GM23338 (cell line): ENCODE measurements around the gene CEBPE. TPM values are rescaled to one million over a fixed set of nuclear protein-coding genes. Genes with fewer than 3 reads are reported as not detected.
A peak's percentile ranks its signal among the peaks of the same experiment; 100 is the strongest.

Experiments
- ATAC-seq: fragments of 200-7000 bp; cut with Tn5 transposase; 3 replicates; pipeline ENCODE4 v1.9.1; 2020
- DNase-seq: peaks from one replicate; pipeline ENCODE4 v3.0.0-alpha.2; 2015; ENCODE audit warnings: low spot score
- H2AFZ ChIP-seq: fragments of 200-600 bp; sonication (generic); 2 replicates; pipeline ENCODE4 v1.8.0; 2016; ENCODE audit warnings: antibody characterized with exemption, mild to moderate bottlenecking, moderate library complexity
- H3F3A ChIP-seq: fragments of 200-600 bp; sonication (generic); replicated peaks from 2 replicates; pipeline ENCODE4 v1.8.0; 2017; ENCODE audit warnings: antibody characterized with exemption, mixed run types, low read depth
- H3K27ac ChIP-seq: fragments of 200-600 bp; sonication (generic); 2 replicates; pipeline ENCODE4 v1.6.1; 2016; ENCODE audit warnings: low read depth
- H3K27me3 ChIP-seq: fragments of 200-600 bp; sonication (generic); 2 replicates; pipeline ENCODE4 v1.8.0; 2016; ENCODE audit warnings: mild to moderate bottlenecking, mixed run types, moderate library complexity; ENCODE audit not compliant: insufficient read depth
- H3K36me3 ChIP-seq: fragments of 200-600 bp; sonication (generic); 2 replicates; pipeline ENCODE4 v1.8.0; 2016; ENCODE audit warnings: mild to moderate bottlenecking; ENCODE audit not compliant: insufficient read depth
- H3K4me1 ChIP-seq: fragments of 200-600 bp; sonication (generic); 2 replicates; pipeline ENCODE4 v1.8.0; 2016; ENCODE audit warnings: mild to moderate bottlenecking, moderate library complexity; ENCODE audit not compliant: insufficient read depth
- H3K4me2 ChIP-seq: fragments of 200-600 bp; sonication (generic); 2 replicates; pipeline ENCODE4 v1.7.1; 2017; ENCODE audit warnings: mixed run types
- H3K4me3 ChIP-seq: fragments of 200-600 bp; sonication (generic); 2 replicates; pipeline ENCODE4 v1.6.1; 2016; ENCODE audit warnings: mixed run types
- H3K79me2 ChIP-seq: fragments of 200-600 bp; sonication (generic); replicated peaks from 2 replicates; pipeline ENCODE4 v1.8.0; 2017; ENCODE audit warnings: mild to moderate bottlenecking; ENCODE audit not compliant: insufficient read depth
- H3K9me2 ChIP-seq: fragments of 200-600 bp; sonication (generic); 2 replicates; pipeline ENCODE4 v1.8.0; 2017; ENCODE audit not compliant: insufficient read depth
- H4K20me1 ChIP-seq: fragments of 200-600 bp; sonication (generic); replicated peaks from 2 replicates; pipeline ENCODE4 v1.8.0; 2017; ENCODE audit warnings: mild to moderate bottlenecking; ENCODE audit not compliant: insufficient read depth
- H3K27ac Mint-ChIP-seq: 2 replicates; pipeline ENCODE4 v1.8.0; 2020; ENCODE audit warnings: inconsistent platforms, mild to moderate bottlenecking, moderate library complexity, mixed read lengths
- H3K27me3 Mint-ChIP-seq: 3 replicates; pipeline ENCODE4 v1.8.0; 2022; ENCODE audit warnings: low read depth, mild to moderate bottlenecking, moderate library complexity, mixed read lengths, inconsistent platforms; ENCODE audit not compliant: insufficient read depth, poor library complexity
- H3K36me3 Mint-ChIP-seq: 3 replicates; pipeline ENCODE4 v1.8.0; 2021; ENCODE audit warnings: low read depth, mild to moderate bottlenecking, inconsistent platforms, moderate library complexity, mixed read lengths
- H3K4me1 Mint-ChIP-seq: 3 replicates; pipeline ENCODE4 v1.8.0; 2020; ENCODE audit warnings: mild to moderate bottlenecking, inconsistent platforms, mixed read lengths
- H3K4me3 Mint-ChIP-seq: 3 replicates; pipeline ENCODE4 v1.8.0; 2021; ENCODE audit warnings: moderate library complexity, mild to moderate bottlenecking, inconsistent platforms, mixed read lengths
- H3K9me3 Mint-ChIP-seq: 3 replicates; pipeline ENCODE4 v1.8.0; 2020; ENCODE audit warnings: moderate library complexity, mild to moderate bottlenecking, inconsistent platforms, mixed read lengths
- CREB1 ChIP-seq: fragments of 250-450 bp; sonication (Bioruptor Pico); IDR thresholded peaks from 2 replicates; pipeline ENCODE4 v1.5.0; 2020; ENCODE audit warnings: low read depth, mild to moderate bottlenecking, moderate library complexity
- EZH2 ChIP-seq: fragments of 200-600 bp; sonication (generic); IDR thresholded peaks from one replicate; pipeline ENCODE4 v1.8.0; 2017; ENCODE audit warnings: antibody characterized with exemption, mild to moderate bottlenecking, low read depth; ENCODE audit not compliant: unreplicated experiment
- EZH2phosphoT487 ChIP-seq: fragments of 200-600 bp; sonication (generic); IDR thresholded peaks from one replicate; pipeline ENCODE4 v1.8.1; 2018; ENCODE audit warnings: antibody characterized with exemption; ENCODE audit not compliant: unreplicated experiment
- JUNB ChIP-seq: IDR thresholded peaks from one replicate; pipeline ENCODE4 v1.6.1; 2016; ENCODE audit warnings: antibody characterized with exemption; ENCODE audit not compliant: unreplicated experiment
- NANOG ChIP-seq: IDR thresholded peaks from 2 replicates; pipeline ENCODE4 v1.6.1; 2016; ENCODE audit warnings: antibody characterized with exemption, borderline replicate concordance
- POLR2AphosphoS5 ChIP-seq: IDR thresholded peaks from 2 replicates; pipeline ENCODE4 v1.6.1; 2016; ENCODE audit warnings: antibody characterized with exemption, low read depth
- STAT1 ChIP-seq: IDR thresholded peaks from one replicate; pipeline ENCODE4 v1.6.1; 2016; ENCODE audit warnings: antibody characterized with exemption; ENCODE audit not compliant: unreplicated experiment
- ZNF114 ChIP-seq: fragments of 250-450 bp; sonication (Bioruptor Pico); IDR thresholded peaks from 2 replicates; pipeline ENCODE4 v1.5.0; 2020; ENCODE audit warnings: mild to moderate bottlenecking, moderate library complexity
- ZNF331 ChIP-seq: fragments of 250-450 bp; sonication (Bioruptor Pico); IDR thresholded peaks from 2 replicates; pipeline ENCODE4 v1.5.0; 2020; ENCODE audit warnings: low read depth, mild to moderate bottlenecking, moderate library complexity
- long read RNA-seq: library from polyadenylated mRNA; unstranded; transcript quantifications from one replicate; pipeline ENCODE4 v2.0.0, GENCODE V29; 2020; ENCODE audit not compliant: unreplicated experiment
- polyA plus RNA-seq: library from polyadenylated mRNA; unstranded; fragments of >200 nt; fragmentation: Nextera tagmentation; extraction: Ambion mirVana; gene quantifications from 2 replicates; pipeline ENCODE4 v1.2.1, GENCODE V29; 2016
- total RNA-seq: library from RNA; depleted of rRNA; stranded (reverse); fragments of >200 nt; shearing (Covaris generic); gene quantifications from 2 replicates; pipeline ENCODE4 v1.2.3, GENCODE V29; 2014; rRNA removed
- TF ChIP-seq, protein P1 (sequence below): IDR thresholded peaks from one replicate; pipeline ENCODE4 v1.6.1; 2018; ENCODE audit warnings: antibody characterized with exemption; ENCODE audit not compliant: unreplicated experiment
- TF ChIP-seq, protein P2 (sequence below): IDR thresholded peaks from 2 replicates; pipeline ENCODE4 v1.6.1; 2016; ENCODE audit warnings: antibody characterized with exemption
- TF ChIP-seq, protein P3 (sequence below), 2 experiments: fragments of 200-600 bp in 1 of 2; sonication (generic) in 1 of 2; conservative IDR thresholded peaks; 2 replicates each; pipeline versions ENCODE4 v1.5.1 to v1.6.1; 2016 to 2017; ENCODE audit warnings: antibody characterized with exemption in 2 of 2, low read depth in 2 of 2, mild to moderate bottlenecking in 2 of 2, moderate library complexity in 1 of 2
- TF ChIP-seq, protein P4 (sequence below): fragments of 250-450 bp; sonication (Bioruptor Pico); IDR thresholded peaks from 2 replicates; pipeline ENCODE4 v1.5.0; 2020; ENCODE audit warnings: mild to moderate bottlenecking, moderate library complexity

CEBPE gene
- not detected in 2 replicates for total RNA-seq
- polyA plus RNA-seq: not detected in 2 replicates
- long read RNA-seq: 0 reads

DNA sequence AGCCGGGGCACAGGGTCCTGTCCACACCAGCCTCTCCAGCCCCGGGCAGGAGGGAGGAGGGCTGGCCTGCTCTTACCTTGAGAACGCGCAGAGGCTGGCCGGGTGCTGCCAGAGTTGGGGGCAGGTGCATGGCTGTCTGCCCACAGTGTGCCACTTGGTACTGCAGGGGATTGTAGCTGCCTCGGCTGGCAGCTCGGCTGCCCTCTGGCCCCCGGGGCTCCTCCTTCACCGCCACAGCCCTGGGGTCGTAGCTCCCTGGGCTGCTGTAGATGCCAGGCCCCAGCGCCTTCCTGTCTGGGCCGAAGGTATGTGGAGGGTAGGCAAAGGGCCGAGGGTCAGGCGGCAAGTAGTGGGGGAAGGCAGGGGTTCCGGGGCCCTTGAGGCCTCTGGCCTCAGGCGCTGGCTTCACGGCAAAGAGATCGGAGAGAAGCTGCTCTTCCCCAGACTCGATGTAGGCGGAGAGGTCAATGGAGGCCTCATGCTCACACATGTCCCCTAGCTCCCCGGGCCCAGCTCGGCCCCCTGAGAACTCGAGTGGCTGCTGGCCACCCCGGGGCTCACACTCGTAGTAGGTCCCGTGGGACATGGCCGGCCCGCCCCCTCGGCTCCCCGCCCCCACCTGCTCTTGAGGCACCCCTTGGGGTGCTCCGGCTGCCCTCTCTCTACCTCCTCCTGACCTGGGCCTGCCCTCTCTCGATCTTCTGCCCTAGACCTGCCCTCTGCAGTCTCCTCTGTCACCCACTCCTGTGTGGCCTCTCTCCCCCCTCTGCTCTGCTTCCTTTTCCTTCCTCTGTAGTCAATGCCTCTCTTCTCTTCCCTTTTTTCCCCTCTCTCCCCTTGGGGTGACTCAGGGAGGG lies at the start of gene CEBPE:
CEBPE (minus strand) TSS at position 750 of the 857 bp plus-strand sequence; CDS start at position 586, 164 bp downstream.
- H3K36me3 Mint-ChIP-seq: no peaks in the 10 kb centered on the region; the same call in 2 of the 3 replicates
- H3K27me3 Mint-ChIP-seq: peaks cover 22% of the 10 kb centered on the region
- H3K4me3 ChIP-seq: no peak within 1 kb of the TSS
- no peaks in the 10 kb centered on the region; the same call in 2 of the 3 replicates for H3K9me3 Mint-ChIP-seq
- DNase-seq: no peak
- peak within 1 kb of the TSS; percentile 43; the same call in 1 of the 2 replicates for H2AFZ ChIP-seq
- no peak within 1 kb of the TSS for H3K27ac ChIP-seq
- H3K27me3 ChIP-seq: no peaks in the 10 kb centered on the region
- no peak for ATAC-seq
- peaks cover 26% of the 10 kb centered on the region for H3K4me1 ChIP-seq
- no peaks in the 10 kb centered on the region; the same call in 1 of the 2 replicates for H3F3A ChIP-seq
- peak within 1 kb of the TSS; percentile 24; the same call in 1 of the 3 replicates for H3K4me3 Mint-ChIP-seq
- TF ChIP-seq, protein P1, sequence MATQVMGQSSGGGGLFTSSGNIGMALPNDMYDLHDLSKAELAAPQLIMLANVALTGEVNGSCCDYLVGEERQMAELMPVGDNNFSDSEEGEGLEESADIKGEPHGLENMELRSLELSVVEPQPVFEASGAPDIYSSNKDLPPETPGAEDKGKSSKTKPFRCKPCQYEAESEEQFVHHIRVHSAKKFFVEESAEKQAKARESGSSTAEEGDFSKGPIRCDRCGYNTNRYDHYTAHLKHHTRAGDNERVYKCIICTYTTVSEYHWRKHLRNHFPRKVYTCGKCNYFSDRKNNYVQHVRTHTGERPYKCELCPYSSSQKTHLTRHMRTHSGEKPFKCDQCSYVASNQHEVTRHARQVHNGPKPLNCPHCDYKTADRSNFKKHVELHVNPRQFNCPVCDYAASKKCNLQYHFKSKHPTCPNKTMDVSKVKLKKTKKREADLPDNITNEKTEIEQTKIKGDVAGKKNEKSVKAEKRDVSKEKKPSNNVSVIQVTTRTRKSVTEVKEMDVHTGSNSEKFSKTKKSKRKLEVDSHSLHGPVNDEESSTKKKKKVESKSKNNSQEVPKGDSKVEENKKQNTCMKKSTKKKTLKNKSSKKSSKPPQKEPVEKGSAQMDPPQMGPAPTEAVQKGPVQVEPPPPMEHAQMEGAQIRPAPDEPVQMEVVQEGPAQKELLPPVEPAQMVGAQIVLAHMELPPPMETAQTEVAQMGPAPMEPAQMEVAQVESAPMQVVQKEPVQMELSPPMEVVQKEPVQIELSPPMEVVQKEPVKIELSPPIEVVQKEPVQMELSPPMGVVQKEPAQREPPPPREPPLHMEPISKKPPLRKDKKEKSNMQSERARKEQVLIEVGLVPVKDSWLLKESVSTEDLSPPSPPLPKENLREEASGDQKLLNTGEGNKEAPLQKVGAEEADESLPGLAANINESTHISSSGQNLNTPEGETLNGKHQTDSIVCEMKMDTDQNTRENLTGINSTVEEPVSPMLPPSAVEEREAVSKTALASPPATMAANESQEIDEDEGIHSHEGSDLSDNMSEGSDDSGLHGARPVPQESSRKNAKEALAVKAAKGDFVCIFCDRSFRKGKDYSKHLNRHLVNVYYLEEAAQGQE: no peak
- TF ChIP-seq, protein P2, sequence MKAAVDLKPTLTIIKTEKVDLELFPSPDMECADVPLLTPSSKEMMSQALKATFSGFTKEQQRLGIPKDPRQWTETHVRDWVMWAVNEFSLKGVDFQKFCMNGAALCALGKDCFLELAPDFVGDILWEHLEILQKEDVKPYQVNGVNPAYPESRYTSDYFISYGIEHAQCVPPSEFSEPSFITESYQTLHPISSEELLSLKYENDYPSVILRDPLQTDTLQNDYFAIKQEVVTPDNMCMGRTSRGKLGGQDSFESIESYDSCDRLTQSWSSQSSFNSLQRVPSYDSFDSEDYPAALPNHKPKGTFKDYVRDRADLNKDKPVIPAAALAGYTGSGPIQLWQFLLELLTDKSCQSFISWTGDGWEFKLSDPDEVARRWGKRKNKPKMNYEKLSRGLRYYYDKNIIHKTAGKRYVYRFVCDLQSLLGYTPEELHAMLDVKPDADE: no peak
- TF ChIP-seq ZNF331 (CRISPR knock-in tag) (no peak), ZNF114 (CRISPR knock-in tag) (no peak), JUNB (no peak), EZH2phosphoT487 (no peak), NANOG (no peak), STAT1 (no peak), EZH2 (no peak), CREB1 (CRISPR knock-in tag) (no peak), POLR2AphosphoS5 (no peak)
- TF ChIP-seq, protein P3, sequence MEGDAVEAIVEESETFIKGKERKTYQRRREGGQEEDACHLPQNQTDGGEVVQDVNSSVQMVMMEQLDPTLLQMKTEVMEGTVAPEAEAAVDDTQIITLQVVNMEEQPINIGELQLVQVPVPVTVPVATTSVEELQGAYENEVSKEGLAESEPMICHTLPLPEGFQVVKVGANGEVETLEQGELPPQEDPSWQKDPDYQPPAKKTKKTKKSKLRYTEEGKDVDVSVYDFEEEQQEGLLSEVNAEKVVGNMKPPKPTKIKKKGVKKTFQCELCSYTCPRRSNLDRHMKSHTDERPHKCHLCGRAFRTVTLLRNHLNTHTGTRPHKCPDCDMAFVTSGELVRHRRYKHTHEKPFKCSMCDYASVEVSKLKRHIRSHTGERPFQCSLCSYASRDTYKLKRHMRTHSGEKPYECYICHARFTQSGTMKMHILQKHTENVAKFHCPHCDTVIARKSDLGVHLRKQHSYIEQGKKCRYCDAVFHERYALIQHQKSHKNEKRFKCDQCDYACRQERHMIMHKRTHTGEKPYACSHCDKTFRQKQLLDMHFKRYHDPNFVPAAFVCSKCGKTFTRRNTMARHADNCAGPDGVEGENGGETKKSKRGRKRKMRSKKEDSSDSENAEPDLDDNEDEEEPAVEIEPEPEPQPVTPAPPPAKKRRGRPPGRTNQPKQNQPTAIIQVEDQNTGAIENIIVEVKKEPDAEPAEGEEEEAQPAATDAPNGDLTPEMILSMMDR (conservative IDR thresholded peaks at IDR 0.05; ENCODE audit: low read depth in 2 of 2): no peak
- TF ChIP-seq, protein P4, sequence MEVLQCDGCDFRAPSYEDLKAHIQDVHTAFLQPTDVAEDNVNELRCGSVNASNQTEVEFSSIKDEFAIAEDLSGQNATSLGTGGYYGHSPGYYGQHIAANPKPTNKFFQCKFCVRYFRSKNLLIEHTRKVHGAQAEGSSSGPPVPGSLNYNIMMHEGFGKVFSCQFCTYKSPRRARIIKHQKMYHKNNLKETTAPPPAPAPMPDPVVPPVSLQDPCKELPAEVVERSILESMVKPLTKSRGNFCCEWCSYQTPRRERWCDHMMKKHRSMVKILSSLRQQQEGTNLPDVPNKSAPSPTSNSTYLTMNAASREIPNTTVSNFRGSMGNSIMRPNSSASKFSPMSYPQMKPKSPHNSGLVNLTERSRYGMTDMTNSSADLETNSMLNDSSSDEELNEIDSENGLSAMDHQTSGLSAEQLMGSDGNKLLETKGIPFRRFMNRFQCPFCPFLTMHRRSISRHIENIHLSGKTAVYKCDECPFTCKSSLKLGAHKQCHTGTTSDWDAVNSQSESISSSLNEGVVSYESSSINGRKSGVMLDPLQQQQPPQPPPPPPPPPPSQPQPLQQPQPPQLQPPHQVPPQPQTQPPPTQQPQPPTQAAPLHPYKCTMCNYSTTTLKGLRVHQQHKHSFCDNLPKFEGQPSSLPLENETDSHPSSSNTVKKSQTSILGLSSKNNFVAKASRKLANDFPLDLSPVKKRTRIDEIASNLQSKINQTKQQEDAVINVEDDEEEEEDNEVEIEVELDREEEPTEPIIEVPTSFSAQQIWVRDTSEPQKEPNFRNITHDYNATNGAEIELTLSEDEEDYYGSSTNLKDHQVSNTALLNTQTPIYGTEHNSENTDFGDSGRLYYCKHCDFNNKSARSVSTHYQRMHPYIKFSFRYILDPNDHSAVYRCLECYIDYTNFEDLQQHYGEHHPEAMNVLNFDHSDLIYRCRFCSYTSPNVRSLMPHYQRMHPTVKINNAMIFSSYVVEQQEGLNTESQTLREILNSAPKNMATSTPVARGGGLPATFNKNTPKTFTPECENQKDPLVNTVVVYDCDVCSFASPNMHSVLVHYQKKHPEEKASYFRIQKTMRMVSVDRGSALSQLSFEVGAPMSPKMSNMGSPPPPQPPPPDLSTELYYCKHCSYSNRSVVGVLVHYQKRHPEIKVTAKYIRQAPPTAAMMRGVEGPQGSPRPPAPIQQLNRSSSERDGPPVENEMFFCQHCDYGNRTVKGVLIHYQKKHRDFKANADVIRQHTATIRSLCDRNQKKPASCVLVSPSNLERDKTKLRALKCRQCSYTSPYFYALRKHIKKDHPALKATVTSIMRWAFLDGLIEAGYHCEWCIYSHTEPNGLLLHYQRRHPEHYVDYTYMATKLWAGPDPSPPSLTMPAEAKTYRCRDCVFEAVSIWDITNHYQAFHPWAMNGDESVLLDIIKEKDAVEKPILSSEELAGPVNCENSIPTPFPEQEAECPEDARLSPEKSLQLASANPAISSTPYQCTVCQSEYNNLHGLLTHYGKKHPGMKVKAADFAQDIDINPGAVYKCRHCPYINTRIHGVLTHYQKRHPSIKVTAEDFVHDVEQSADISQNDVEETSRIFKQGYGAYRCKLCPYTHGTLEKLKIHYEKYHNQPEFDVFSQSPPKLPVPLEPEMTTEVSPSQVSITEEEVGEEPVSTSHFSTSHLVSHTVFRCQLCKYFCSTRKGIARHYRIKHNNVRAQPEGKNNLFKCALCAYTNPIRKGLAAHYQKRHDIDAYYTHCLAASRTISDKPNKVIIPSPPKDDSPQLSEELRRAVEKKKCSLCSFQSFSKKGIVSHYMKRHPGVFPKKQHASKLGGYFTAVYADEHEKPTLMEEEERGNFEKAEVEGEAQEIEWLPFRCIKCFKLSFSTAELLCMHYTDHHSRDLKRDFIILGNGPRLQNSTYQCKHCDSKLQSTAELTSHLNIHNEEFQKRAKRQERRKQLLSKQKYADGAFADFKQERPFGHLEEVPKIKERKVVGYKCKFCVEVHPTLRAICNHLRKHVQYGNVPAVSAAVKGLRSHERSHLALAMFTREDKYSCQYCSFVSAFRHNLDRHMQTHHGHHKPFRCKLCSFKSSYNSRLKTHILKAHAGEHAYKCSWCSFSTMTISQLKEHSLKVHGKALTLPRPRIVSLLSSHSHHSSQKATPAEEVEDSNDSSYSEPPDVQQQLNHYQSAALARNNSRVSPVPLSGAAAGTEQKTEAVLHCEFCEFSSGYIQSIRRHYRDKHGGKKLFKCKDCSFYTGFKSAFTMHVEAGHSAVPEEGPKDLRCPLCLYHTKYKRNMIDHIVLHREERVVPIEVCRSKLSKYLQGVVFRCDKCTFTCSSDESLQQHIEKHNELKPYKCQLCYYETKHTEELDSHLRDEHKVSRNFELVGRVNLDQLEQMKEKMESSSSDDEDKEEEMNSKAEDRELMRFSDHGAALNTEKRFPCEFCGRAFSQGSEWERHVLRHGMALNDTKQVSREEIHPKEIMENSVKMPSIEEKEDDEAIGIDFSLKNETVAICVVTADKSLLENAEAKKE (CRISPR knock-in tag): no peak
- peaks cover 50% of the 10 kb centered on the region for H3K4me1 Mint-ChIP-seq
- H3K36me3 ChIP-seq: no peaks in the 10 kb centered on the region
- no peak within 1 kb of the TSS for H3K27ac Mint-ChIP-seq
- 0 out of 2 replicates have a peak within 1 kb of the TSS, but pooled peaks have one; percentile 14 for H3K4me2 ChIP-seq
- H3K9me2 ChIP-seq: no peaks in the 10 kb centered on the region
- no peaks in the 10 kb centered on the region for H3K79me2 ChIP-seq
- no peaks in the 10 kb centered on the region for H4K20me1 ChIP-seq
